ENCODE results near the gene USP44. TPM values are rescaled to one million over a fixed set of nuclear protein-coding genes. Genes with fewer than 3 reads are reported as not detected.

Gene USP44
- total and polyA plus RNA-seq, 2 donors (not counting 3 experiments of a cell fraction or from before 2014, with no cell fraction given): 0.91 to 3.1 TPM

DNA sequence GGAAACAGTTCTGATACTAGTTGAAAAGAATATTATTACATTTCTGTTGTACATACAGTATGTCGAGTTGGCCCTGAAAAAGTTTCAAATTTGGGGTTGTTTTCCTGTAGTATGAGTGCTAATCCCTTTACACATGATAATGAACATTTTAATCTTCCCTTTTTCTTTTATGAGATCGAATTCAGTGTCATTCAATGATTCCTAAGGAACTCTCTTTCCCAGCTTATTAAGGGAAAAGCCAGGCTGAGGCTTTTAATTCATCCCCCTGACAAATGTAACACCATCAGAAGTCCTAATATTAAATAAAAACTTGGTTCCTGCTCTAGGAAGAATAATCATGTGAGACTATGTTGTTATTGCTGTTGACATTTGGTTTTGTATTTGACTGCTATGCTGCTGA, 42.9 kb upstream of the USP44 start:
- ChIA-PET CTCF (interaction anchor here (0.9 to 3.2 kb wide), 5 partner anchors 10 to 217 kb away, joined by 3 to 17 read pairs (median 10); no protein-coding TSS in a partner anchor), POLR2A (no interaction called here)
- no peaks in the 10 kb centered on the region for H3K9me3 ChIP-seq (replicated peaks; ENCODE audit: control insufficient read depth, insufficient read depth, low read length)
- no peak for DNase-seq (ENCODE audit: low read depth, low spot score)
- FAIRE-seq: no peak
- BruUV-seq (replicated peaks): no TSS peak
- H3K27ac ChIP-seq (ENCODE audit: insufficient read depth, low read depth, low read length): no peak overlapping the region
- no peak for TF ChIP-seq JUN (IDR thresholded peaks at IDR 0.05; ENCODE audit: borderline replicate concordance, insufficient read depth, insufficient read length, low read depth)
- TF ChIP-seq GATA2 (IDR thresholded peaks at IDR 0.05; ENCODE audit: insufficient read depth, insufficient read length, low read depth, low read length): no peak
- TF ChIP-seq, protein P1, sequence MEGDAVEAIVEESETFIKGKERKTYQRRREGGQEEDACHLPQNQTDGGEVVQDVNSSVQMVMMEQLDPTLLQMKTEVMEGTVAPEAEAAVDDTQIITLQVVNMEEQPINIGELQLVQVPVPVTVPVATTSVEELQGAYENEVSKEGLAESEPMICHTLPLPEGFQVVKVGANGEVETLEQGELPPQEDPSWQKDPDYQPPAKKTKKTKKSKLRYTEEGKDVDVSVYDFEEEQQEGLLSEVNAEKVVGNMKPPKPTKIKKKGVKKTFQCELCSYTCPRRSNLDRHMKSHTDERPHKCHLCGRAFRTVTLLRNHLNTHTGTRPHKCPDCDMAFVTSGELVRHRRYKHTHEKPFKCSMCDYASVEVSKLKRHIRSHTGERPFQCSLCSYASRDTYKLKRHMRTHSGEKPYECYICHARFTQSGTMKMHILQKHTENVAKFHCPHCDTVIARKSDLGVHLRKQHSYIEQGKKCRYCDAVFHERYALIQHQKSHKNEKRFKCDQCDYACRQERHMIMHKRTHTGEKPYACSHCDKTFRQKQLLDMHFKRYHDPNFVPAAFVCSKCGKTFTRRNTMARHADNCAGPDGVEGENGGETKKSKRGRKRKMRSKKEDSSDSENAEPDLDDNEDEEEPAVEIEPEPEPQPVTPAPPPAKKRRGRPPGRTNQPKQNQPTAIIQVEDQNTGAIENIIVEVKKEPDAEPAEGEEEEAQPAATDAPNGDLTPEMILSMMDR (IDR thresholded peaks at IDR 0.05; ENCODE audit: extremely low read depth in 1 of 2, insufficient read depth in 1 of 2, low read depth in 1 of 2, low read length in 2 of 2): no peak
- TF ChIP-seq, protein P2, sequence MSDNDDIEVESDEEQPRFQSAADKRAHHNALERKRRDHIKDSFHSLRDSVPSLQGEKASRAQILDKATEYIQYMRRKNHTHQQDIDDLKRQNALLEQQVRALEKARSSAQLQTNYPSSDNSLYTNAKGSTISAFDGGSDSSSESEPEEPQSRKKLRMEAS (IDR thresholded peaks at IDR 0.05; ENCODE audit: insufficient read depth, insufficient read length): no peak
- TF ChIP-seq POLR2A (IDR thresholded peaks at IDR 0.05; ENCODE audit: low read depth, low read length): no peak
- no peak for TF ChIP-seq EZH2 (IDR thresholded peaks at IDR 0.05; ENCODE audit: borderline replicate concordance, low read depth, low read length, severe bottlenecking)
- H3K4me1 ChIP-seq (ENCODE audit: control insufficient read depth, extremely low read depth, insufficient read depth, low read length): no peaks in the 10 kb centered on the region
- no peak overlapping the region for H3K9ac ChIP-seq (replicated peaks; ENCODE audit: extremely low read depth, insufficient read depth, low read length)
- intact Hi-C loops (cut with micrococcal nuclease) (no loop called here), dilution Hi-C loops (cut with MboI; ENCODE audit: extremely low pct_ligation_motif_present, low sequenced_read_pairs) (no loop called here)
- no peaks in the 10 kb centered on the region for H3K27me3 ChIP-seq (ENCODE audit: control insufficient read depth in 2 of 2, insufficient read depth in 2 of 2, low read length in 2 of 2)
- H3K4me3 ChIP-seq (replicated peaks in 1 of 3; ENCODE audit: insufficient read depth in 1 of 3, low read depth in 1 of 3, low read length in 3 of 3): no peak overlapping the region
- H3K9me1 ChIP-seq (replicated peaks; ENCODE audit: control insufficient read depth, extremely low read depth, insufficient read depth, low read length): no peaks in the 10 kb centered on the region
- H4K20me1 ChIP-seq (replicated peaks; ENCODE audit: control insufficient read depth, extremely low read depth, insufficient read depth, low read length): no peaks in the 10 kb centered on the region
- no peak overlapping the region for H2AFZ ChIP-seq (ENCODE audit: low read depth, low read length)
- no peaks in the 10 kb centered on the region for H3K79me2 ChIP-seq (ENCODE audit: control insufficient read depth, insufficient read depth, low read length)
- no peak overlapping the region for H3K4me2 ChIP-seq (ENCODE audit: insufficient read depth, low read length)
- no peaks in the 10 kb centered on the region for H3K36me3 ChIP-seq (ENCODE audit: control insufficient read depth in 2 of 2, extremely low read depth in 1 of 2, insufficient read depth in 2 of 2, low read length in 2 of 2)

Data from endothelial cell of umbilical vein (primary cell).